Middle frontal gyrus (tissue), 1 donor: Measurements from ENCODE around the gene STARD9.
"Not testable (repeated sequence)": the region's sequence is repeated elsewhere in the genome, so short reads cannot be mapped to it uniquely, and the experiment has no call there.

Experiments used
- DNase-seq: peaks from one replicate; pipeline ENCODE4 v3.0.0-alpha.2; 2015; ENCODE audit warnings: low spot score; ENCODE audit errors: extremely low spot score

STARD9 gene

DNA sequence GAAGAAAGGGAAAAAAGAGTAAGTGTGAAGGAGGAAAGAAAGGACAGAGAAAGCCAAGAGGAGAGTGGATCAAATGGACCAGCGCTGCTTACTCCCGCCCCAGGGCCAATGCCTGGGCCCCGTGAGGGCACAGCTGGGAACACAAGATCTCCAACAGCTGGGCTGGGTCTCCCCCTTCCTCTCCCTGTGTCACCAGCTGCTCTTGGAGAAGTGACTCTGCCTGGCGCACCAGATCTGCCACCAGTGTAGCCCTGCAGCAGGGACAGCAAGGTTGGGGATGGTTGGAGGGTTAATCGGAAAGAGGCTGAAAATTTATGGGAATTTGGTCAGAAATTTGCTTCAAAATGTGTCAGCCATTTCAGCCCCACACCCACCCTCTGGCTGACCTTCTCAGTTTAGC lies 153.2 kb downstream of the STARD9 start:
- no peak for DNase-seq

DNA sequence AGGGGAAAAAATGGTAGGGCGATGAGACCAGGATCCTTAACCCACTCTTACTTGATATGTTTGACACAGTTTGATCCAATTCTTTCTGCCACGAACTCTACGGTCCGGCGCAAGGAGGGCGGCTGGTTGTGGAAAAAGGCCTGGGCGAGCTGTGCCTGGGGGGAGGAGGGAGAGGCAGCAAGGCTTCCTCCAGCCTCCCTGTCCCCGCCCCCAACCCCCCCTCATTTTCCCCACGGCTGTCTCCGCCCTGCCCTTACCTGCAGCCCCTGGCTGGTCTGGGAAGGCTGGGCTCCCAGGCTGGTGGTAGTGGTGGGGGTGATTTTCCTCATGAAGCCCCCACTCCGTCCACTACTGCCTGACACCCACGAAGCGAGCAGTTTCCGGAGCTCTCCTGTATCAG lies 153.6 kb downstream of the STARD9 start:
- DNase-seq = no peak

DNA sequence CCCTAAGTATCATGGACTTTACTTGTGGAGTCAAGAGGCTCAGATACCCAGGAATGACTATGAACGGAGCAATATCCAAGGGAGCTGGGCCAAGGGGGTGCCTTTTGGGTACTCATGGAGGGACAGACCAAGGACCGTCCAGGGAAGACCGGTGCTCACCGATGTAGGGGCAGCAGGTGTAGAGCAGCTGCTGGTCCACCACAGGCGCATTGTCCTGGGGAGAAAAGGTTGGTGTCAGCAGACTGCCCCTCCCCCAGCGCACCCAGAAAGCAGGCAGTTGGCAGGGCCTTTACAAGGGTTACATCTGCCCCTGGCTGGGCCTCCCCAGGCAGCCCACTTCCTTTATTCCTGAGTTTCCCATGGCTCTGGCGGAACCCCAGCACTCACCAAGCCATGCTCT lies 154.0 kb downstream of the STARD9 start:
- DNase-seq = no peak

DNA sequence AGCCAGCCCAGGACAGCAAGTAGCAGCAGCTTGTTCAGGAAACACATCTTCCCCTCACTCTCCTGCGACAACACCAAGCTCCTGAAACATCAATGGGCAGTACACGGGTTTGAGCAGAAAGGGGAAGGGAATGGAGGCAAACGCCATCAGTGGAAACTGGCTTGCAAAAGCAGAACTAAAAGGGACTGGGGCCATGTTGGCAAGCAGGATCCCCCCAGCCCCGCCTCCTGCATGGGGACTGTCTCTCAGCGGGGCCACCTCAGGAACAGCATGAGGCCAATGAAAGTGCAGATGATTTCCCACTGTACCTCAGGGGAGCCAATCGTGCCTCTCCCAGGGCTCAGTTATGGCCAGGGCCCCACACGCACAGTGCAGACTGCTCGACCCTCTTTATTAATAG lies 154.7 kb downstream of the STARD9 start:
- DNase-seq = no peak

DNA sequence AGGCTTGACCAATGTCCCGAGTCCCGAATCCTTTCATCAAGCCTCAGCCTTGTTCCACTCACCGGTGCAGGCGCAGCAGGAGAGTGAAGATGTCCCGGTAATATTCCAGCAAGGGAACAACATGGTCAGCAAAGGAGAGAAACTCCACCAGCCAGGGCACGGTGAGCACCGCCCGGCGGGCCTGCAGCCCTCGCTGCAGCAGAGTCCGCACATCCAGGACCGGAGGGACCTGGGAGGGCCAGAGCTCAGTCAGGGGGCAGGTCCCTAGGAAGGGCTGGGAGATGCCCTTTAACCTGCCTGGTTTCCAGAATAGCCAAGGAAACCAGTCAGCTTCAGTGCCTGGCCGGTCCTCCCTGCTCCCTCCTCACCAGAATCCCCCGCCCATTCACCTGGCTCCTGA lies 155.1 kb downstream of the STARD9 start:
- DNase-seq = no peak

DNA sequence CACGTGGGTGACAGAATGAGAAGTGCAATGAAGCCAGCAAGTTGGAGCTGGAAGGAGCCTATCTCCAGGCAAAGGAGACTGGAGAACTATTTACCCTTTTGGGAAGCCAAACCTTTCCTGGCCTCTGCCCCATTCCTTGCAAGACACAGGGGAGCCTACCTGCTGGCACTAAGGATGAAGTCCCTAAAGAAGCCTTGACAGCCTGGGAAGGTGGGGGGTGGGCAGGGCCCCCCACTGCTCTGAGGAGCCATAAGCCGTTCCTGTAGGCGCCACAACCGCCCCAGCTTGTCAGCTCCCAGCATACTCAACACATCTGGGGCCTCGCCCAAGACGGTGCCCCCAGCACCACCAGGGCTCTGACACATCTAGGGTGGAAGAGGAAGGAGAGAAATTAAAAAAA lies 156.1 kb downstream of the STARD9 start:
- DNase-seq = no peak

DNA sequence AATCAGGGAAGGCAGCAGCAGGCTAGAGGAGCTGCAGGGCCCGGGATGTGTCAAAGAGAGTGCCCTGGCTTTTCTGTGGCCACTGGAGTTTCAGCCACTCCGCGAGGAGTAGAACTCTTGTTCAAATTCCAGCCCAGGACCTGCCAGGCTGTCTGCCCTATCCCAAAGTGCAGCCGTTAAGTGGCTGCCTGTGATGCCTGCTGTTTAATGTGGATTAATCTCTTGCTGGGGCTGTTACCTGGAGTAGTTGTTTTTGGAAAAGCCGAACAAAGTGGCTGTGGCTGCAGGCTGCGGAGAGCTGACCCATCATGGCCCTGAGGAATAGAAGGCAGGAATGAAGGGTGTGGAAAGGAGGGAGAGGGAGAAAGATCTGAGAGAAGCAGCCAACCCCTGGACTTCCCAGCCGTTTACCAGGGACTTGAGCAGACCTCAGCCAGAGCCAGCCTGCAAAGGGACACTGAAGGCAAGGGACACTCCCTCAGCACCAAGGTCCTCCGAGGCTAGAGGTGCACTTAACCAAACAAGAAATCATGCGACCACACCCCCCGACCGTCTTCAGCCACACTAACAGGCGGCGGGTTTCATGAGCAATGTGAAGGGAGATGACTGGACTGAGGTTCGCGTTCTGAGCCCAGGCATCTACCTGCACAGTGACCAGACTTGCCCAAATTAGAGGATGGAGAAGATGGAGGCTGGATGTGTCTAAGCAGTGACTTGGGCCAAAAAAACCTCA lies 156.9 kb downstream of the STARD9 start:
- DNase-seq = no peak

DNA sequence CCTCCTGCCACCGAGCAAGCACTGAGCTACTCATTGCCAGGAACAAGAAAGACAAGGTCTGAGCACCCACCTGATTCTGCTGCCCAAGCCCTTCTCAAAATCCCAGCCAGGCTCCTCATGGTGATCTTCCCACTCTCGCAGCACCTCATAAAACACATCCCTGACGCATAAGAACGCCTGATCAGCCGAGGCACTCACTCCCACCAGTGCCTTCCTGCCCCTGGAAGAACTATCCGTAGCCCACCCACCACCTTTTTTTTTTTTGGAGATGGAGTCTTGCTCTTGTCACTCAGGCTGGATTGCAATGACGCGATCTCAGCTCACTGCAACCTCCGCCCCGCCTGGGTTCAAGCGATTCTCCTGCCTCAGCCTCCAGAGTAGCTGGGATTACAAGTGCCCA lies 157.6 kb downstream of the STARD9 start:
- DNase-seq = no peak

DNA sequence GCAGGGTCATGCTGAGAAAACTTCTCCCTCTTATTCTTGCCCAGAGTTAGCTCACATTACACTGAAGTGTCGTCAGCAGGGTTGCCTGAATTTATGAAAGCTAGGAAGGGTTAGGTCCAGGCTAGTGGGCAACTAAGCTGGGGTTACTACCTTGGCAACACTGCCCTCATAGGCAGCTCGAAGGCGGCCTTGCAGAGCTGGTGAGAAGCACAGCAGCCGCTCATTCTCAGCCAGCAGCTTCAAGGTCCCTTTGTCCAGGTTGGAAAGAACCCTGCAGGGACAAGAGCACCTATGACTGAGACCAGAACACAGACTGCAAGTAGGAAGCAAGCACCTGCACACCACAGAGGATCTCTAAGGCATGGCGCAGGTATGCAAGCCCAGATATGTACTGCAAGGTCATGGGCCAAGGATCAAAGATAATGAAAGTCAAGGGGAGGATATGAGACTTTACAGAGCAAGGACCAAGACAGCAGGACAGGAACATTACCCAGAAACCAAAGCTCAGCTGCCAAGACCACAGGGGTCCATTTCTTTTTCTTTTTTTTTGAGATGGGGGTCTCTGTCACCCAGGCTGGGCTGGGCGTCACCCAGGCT lies 158.8 kb downstream of the STARD9 start:
- DNase-seq = no peak

DNA sequence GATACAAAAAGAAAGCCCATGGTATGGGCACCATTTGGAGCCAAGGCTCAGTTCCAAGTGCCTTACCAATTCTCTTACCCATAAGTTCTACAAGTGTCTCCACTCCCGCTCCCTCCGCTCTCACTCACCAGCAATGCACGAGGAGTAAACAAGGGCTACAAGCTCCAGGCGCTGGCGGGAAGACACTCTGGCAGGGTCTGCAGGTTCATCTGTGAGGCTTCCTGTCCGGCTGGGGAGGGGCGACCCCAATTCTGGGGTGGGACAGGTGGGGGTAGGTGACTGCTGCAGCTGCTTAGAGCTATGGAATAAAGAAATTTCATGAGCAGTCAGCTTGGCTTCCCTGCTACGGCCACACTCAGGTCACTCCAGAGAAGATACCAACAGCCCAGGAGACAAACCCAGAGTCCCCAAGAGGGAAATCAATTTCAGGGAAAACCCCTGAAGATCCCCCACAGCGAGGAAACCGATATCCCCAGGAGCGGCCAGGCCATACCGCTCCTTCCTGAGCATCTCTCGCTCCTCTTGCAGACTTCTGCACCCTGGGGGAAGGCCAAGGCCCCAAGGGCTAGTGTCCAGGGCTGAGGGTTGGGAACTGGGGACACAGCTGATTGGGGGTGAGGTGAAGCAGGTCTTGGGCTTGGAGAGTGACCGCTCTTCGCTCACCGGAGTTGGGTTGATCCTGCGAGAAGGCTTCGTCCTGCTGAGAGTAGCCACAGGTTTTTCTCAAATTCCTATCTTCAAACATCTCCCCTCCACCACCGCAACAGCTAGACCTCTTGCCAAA lies 160.2 kb downstream of the STARD9 start:
- no peak for DNase-seq

DNA sequence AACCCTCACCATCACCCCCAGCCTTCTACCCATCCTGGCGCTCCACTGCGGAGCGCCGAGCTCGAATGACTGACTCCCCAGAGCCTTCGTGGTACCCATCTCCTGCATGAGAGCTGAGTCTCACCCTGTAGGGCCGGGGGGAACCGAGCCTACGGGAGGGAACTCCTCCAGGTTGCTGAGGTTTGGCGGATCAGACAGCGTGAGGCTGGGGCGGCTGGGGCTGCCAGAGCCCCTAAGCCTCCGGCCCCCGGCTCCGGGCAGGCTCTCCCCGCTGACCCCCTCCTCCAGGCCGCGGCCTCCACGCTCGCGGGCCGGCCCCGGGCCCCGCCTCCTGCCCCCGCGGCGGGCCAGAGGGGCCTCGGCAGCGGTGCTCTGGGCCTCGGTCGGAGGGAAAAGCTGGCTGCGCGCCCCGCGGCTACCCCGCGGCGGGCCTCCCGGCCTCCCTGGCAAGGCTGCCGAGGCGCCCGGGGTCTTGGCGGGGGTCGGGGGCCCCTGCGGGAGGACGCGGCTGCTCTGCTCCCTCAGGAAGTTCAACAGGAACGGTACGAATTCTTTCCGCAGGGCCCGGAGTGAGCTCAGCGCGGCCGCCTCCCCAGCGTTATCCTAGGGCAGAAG lies 160.9 kb downstream of the STARD9 start:
- DNase-seq = no peak

DNA sequence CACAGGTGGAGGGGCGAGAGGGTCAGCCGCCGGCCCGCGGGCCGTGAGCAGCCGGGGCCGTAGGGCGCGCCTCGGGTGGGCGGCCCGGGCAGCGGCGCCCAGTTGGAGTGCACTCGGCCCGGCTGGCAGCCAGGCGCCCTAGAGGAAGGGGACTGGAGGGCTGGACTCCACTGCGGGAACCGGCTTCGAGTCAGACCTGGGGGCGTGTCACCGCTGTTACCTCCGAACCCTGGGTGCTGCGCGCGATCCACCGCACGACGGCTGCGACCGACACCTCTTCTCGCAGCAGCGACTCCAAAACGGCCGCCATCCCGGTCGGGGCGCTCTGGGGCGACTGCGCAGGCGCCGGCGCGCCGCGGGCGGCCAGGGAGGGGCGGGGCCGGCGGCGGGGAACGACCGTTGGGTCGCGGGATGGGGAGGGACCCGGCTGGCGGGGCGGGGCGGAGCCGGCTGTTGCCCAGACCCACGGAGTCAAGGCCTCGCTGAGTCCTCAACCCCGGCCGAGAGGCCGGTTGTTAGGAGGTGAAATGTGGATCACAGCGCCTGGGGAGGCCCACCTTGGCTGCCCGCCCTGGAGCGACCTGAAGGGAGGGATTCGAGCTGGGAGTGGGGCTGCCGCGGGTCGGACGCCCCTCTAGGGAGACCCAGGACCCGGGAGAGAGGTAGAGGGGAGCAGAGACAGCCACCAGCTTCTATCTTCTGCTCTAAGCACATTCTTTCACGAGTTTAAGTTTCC lies 161.6 kb downstream of the STARD9 start, which contains the start of gene CDAN1:
Gene CDAN1, minus strand, starts transcription at position 336 of the 736 bp plus-strand sequence. Its CDS starts 26 bp downstream, at position 310.
- DNase-seq = peak; percentile 51

DNA sequence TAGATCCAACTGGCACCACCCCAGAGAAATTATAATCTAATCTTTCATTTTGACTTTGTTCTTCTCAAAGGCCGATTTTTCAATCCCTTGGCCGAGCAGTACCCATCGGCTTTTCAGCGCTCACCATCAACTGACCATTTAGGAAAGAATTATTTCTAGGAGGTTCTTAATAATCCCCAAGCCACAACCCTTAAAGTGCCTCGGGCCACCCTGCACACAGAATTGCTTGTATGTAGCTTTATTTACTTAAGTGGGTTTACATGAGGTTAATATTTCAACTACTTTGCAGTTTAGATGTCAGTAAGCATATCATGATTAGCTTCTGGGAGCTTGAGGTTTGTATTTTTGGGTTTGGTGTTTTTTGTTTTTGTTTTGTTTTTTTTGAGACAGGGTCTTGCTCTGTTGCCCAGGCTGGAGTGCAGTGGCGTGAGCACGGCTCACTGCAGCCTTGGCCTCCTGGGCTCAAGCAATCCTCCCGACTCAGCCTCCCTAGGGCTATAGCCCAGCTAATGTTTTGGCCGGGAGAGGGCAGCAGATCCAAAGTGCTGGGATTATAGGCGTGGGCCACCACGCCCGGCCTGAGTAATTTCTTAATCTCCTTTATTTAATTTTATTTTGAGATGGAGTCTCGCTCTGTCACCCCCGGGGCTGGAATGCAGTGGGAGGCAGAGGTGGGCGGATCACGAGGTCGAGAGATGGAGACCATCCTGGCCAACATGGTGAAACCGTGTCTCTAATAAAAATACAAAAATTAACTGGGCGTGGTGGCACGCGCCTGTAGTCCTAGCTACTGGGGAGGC lies 162.3 kb downstream of the STARD9 start:
- no peak for DNase-seq

DNA sequence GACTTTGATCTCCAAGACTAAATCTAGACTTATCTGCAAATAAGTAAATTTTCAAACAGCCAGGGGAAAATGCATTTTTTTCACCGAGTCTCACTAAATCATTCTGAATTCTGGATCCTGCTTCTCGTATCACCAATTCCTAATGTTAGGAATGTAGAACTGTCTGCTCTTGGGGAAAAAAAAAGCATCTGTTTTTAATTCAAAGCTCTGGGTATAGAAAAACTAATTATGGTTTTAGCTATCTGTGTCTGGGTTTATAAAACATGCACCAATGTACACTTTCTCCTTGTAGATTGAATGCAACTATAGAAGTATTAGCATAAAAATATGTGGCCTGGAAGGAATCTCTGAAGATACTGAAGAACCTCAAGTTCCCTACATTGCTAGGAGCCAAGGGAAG lies 166.3 kb downstream of the STARD9 start:
- no peak for DNase-seq

DNA sequence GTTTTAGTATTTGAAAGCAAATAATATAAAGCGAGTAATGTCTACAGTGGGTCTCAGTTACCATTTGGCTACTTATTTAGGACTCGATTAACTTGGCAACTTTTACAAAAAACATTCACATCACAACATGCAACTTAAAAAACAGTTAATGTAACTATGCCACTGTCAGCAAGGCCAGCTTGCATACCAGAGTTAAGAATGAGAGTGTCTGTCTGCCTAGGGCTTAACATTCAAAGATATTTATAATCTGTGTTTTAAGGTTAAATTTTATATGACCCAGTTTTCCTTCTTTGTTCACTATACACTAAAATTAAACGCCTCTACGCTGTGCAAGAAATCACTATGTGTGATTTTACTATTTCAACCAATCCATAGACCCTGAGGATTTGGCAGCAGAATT lies 166.7 kb downstream of the STARD9 start:
- DNase-seq = no peak

DNA sequence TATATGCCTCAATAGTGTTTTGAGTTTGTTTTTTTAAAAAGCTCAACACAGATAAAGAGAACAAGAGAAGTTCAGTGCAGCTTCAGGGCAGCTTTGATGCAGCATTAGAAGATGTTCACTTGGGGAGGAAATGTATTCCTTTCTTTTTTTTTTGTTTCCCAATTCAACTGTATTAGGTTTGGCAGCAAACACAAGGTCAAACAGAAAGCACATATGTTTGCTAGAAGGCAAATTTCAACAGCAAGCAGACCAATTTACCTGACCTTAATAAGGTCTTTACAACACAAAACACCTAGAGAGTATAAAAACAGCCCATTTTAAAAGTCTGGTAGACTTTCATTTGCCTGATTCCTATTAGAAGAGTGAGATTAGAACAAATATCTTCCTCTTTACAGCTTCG lies 168.8 kb downstream of the STARD9 start:
- DNase-seq = no peak

DNA sequence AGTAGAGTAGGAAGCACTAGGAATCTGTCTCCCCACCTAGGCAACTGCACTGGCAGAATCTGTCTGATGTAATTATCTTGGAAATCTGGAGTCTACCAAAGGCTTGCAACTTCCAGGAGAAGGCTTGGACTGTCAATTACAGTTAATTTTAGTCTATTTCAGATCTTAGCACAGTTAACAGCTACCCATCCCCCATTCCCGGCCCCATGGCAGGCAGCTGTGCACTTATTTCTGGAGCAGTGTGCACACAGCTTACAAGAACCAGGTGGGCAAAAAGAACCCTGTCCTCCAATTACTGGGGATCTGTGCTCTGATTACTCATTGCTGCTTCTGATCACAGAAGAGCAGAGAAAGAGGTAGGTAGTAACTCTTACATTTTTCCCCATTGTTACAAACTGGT lies 173.9 kb downstream of the STARD9 start:
- no peak for DNase-seq

DNA sequence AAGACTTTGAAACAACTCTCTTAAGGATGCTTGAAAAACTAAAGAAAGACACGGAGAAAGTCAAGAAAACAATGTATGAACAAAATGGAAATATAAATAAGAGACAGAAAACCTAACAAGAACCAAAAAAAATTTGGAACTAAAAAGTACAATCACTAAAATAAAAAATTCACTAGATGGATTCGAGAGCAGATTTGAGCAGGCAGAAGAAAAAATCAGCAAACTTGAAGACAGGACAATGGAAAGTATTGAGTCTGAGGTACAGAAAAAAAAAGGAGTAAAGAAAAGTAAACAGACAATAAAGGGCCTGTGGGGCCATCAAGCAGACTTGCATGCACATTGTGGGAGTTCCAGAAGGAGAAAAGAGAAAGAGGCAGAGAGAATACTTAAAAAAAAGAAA lies 174.9 kb downstream of the STARD9 start:
- DNase-seq = no peak

DNA sequence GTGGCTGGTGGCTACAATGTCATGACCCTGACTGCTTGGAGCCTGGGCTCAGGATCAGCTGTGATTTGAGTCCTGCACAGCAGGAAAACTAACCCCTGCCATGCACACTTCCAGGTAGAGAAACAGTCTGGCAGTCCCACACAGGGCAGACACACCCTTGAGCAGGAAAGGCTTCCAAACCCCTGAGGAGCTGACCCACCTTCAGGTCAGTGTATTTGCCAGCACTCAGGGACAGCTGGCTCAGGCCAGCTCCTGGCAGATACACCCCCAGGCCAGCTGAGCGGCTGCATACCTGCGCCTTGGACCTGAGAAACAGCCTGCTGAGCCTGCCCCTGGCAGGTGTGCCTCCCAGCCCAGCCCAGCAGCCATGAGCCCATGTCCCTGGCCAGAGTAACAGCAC lies 183.7 kb downstream of the STARD9 start:
- no peak for DNase-seq

DNA sequence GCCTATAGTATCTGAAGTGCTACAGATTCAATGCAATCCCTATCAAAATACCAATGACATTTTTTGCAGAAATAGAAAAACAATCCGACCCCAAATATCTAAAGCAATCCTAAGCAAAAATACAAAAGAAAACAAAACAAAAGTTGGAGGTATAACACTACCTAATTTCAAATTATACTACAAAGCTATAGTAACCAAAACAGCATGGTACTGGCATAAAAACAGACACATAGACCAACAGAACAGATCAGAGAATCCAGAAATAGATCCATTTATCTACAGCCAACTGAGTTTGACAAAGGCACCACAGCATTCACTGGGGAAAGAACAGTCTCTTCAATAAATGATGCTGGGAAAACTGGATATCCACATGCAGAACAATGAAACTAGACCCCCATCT lies 185.4 kb downstream of the STARD9 start:
- DNase-seq = no peak

DNA sequence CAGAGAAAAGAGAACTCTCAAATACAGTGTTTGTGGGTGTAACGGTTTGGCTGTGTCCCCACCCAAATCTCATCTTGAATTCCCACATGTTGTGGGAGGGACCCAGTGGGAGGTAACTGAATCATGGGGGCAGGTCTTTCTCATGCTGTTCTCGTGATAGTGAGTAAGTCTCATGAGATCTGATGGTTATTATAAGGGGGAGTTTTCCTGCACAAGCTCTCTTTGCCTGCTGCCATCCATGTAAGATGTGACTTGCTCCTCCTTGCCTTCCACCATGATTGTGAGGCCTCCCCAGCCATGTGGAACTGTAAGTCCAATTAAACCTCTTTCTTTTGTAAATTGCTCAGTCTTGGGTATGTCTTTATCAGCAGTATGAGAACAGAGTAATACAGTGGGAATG lies 186.4 kb downstream of the STARD9 start:
- not testable (repeated sequence) for DNase-seq
